ENCODE results near the gene RNPEPL1.
A peak's percentile ranks its signal among the peaks of the same experiment; 100 is the strongest.

The RNPEPL1 gene

GRCh38 chr2:240567872-240568677 lies at the start of gene RNPEPL1:
Gene RNPEPL1, plus strand, starts transcription at chr2:240568484. Its CDS starts 103 bp downstream, at chr2:240568587.
- peaks cover 0 to 12% of the 10 kb centered on the region in 2 experiments; a peak in 1 of 3 replicates for H3K36me3 ChIP-seq (ENCODE audit: control insufficient read depth in 2 of 2, insufficient read depth in 1 of 2, low read length in 2 of 2)
- H3K4me3 ChIP-seq (ENCODE audit: low read depth, low read length): peak within 1 kb of the TSS; percentile 51
- POLR2A ChIA-PET: interaction anchor here (0.9 to 3.8 kb wide), 4 partner anchors 10 to 19 kb away, joined by 3 to 46 read pairs (median 6); partner anchors contain the start of gene CAPN10
- peaks cover 4% of the 10 kb centered on the region for H3K4me1 ChIP-seq (ENCODE audit: control insufficient read depth, insufficient read depth, low read length)
- CTCF ChIA-PET: interaction anchor here (0.7 to 0.8 kb wide), 3 partner anchors 12 to 21 kb away, joined by 3 to 7 read pairs (median 4); partner anchors contain the start of gene CAPN10
- peak within 1 kb of the TSS; percentile 77; the same call in 1 of the 2 replicates for H3K27ac ChIP-seq (ENCODE audit: extremely low read depth, low read depth, low read length)
- no peaks in the 10 kb centered on the region for H3K9me3 ChIP-seq (ENCODE audit: control insufficient read depth, insufficient read depth, low read depth, low read length)
- TF ChIP-seq ZNF335 (tag by site-specific recombination; conservative IDR thresholded peaks at IDR 0.05) (peak; percentile 33), ZBTB17 (tag by site-specific recombination; IDR thresholded peaks at IDR 0.05) (peak; percentile 41; the same call in 1 of the 2 replicates), GLIS1 (tag by site-specific recombination; IDR thresholded peaks at IDR 0.05) (peak; percentile 35; the same call in 1 of the 2 replicates), ZXDB (tag by site-specific recombination; IDR thresholded peaks at IDR 0.05) (0 out of 2 replicates have a peak, but pooled peaks have one; percentile 37), ZNF600 (tag by site-specific recombination; IDR thresholded peaks at IDR 0.05) (0 out of 2 replicates have a peak, but pooled peaks have one; percentile 17), ZFP69B (tag by site-specific recombination; IDR thresholded peaks at IDR 0.05) (0 out of 2 replicates have a peak, but pooled peaks have one; percentile 56), KLF8 (tag by site-specific recombination; IDR thresholded peaks at IDR 0.05) (peak; percentile 44; the same call in 1 of the 2 replicates), GLIS2 (tag by site-specific recombination; IDR thresholded peaks at IDR 0.05) (peak; percentile 85), ZNF501 (tag by site-specific recombination; IDR thresholded peaks at IDR 0.05) (no peak), SCRT2 (tag by site-specific recombination; IDR thresholded peaks at IDR 0.05) (peak; percentile 86), ZNF76 (tag by site-specific recombination; IDR thresholded peaks at IDR 0.05; ENCODE audit: borderline replicate concordance, low read depth) (no peak), ZBTB26 (tag by site-specific recombination; optimal IDR thresholded peaks at IDR 0.05) (peak; percentile 56), ZBTB20 (tag by site-specific recombination; IDR thresholded peaks at IDR 0.05) (peak; percentile 96), PATZ1 (tag by site-specific recombination; IDR thresholded peaks at IDR 0.05) (peak; percentile 60), ZNF449 (tag by site-specific recombination; IDR thresholded peaks at IDR 0.05) (no peak), ZNF48 (tag by site-specific recombination; IDR thresholded peaks at IDR 0.05) (no peak), ZBTB6 (tag by site-specific recombination; IDR thresholded peaks at IDR 0.05) (0 out of 2 replicates have a peak, but pooled peaks have one; percentile 11), ZNF692 (tag by site-specific recombination; IDR thresholded peaks at IDR 0.05) (peak; percentile 54; the same call in 1 of the 2 replicates), ZBTB8A (tag by site-specific recombination; IDR thresholded peaks at IDR 0.05) (peak; percentile 54), ZSCAN23 (tag by site-specific recombination; IDR thresholded peaks at IDR 0.05) (no peak), ZNF138 (tag by site-specific recombination; IDR thresholded peaks at IDR 0.05; ENCODE audit: borderline replicate concordance) (no peak), IKZF3 (tag by site-specific recombination; IDR thresholded peaks at IDR 0.05) (0 out of 2 replicates have a peak, but pooled peaks have one; percentile 22), ZNF560 (tag by site-specific recombination; IDR thresholded peaks at IDR 0.05; ENCODE audit: borderline replicate concordance) (no peak), ZNF10 (tag by site-specific recombination; IDR thresholded peaks at IDR 0.05) (no peak), ZNF274 (IDR thresholded peaks at IDR 0.05; ENCODE audit: low read length) (no peak), ZNF274 (tag by site-specific recombination; IDR thresholded peaks at IDR 0.05; ENCODE audit: borderline replicate concordance) (no peak), ZNF530 (tag by site-specific recombination; IDR thresholded peaks at IDR 0.05; ENCODE audit: low read depth) (no peak), ZNF366 (tag by site-specific recombination; conservative IDR thresholded peaks at IDR 0.05) (peak; percentile 46), KLF9 (tag by site-specific recombination; IDR thresholded peaks at IDR 0.05; ENCODE audit: low read depth) (0 out of 2 replicates have a peak, but pooled peaks have one; percentile 15), ZNF155 (tag by site-specific recombination; IDR thresholded peaks at IDR 0.05) (no peak)
